ENCODE measurements around the gene CCR1.
"Not testable (repeated sequence)": the region's sequence is repeated elsewhere in the genome, so short reads cannot be mapped to it uniquely, and the experiment has no call there.

CCR1 gene

DNA sequence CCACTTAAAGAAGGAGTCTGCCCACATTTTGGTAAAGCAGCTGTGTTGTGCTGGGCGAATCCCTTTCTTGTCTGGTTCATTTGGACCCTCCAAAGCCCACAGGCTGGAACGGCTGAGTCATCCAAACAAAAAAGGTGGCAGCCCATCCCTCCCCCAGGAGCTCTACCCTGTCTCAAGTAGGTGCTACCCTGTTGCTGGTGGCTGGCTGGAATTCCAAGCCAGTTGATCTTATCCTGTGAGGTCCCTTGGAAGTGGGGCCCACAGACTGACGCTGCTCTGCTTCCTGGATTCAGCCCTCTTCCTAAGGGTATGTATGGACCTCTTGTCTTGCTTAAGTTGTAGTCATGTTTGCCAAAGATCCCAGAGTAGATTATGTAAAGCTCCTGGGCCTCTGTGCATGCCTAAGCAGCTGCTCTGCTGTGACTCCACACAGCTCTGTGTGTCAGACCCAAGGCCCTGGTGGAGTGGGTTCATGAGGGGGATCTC, 44.5 kb downstream of the CCR1 start:
- no peak for DNase-seq

- DNase-seq = no peak
These were observed 45.0 kb downstream of the CCR1 start for GRCh38 chr3:46162975-46163555.

GRCh38 chr3:46157685-46158084, 50.4 kb downstream of the CCR1 start:
- DNase-seq = not testable (repeated sequence)

DNA sequence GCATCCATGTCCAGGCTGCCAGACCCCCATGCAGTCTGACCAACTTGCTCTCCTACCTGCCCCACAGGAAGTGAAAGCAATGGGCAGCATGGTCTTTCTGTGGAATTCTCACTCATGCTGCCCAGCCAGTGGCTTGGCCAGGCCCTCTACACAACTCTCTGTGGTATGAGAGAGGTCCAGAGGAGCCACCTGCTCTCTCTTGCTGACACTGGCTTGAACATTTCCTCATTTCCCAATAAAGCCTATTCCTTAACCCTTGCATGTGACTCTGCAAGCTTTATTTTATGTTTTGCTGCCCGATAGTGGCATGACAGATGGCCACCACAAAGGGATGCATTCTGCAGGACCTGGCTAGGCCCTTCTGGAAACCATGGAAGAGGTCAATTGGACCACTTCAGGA, 53.8 kb downstream of the CCR1 start:
- no peak for DNase-seq
